Loucy (cell line): ENCODE results near the gene RBM15.

ENCODE experiments used
- H2AFZ ChIP-seq: fragments of 200-600 bp; sonication (generic); 2 replicates; pipeline ENCODE4 v1.6.0; 2016; ENCODE audit warnings: antibody characterized with exemption, mild to moderate bottlenecking, low read length, moderate library complexity
- H3F3A ChIP-seq: fragments of 200-600 bp; 2 replicates; pipeline ENCODE4 v1.6.0; 2016; ENCODE audit warnings: antibody characterized with exemption, low read depth, mild to moderate bottlenecking
- H3K27me3 ChIP-seq: fragments of 200-600 bp; sonication (generic); 2 replicates; pipeline ENCODE4 v1.6.1; 2014; ENCODE audit warnings: low read length, mild to moderate bottlenecking; ENCODE audit not compliant: insufficient read depth, poor library complexity, severe bottlenecking
- H3K36me3 ChIP-seq: fragments of 200-600 bp; sonication (generic); 2 replicates; pipeline ENCODE4 v1.6.1; 2016; ENCODE audit warnings: low read length; ENCODE audit not compliant: insufficient read depth
- H3K4me1 ChIP-seq: fragments of 200-600 bp; sonication (generic); 2 replicates; pipeline ENCODE4 v1.5.1; 2014; ENCODE audit warnings: low read length, mild to moderate bottlenecking; ENCODE audit not compliant: insufficient read depth, poor library complexity, severe bottlenecking
- H3K4me2 ChIP-seq: fragments of 200-600 bp; sonication (generic); 2 replicates; pipeline ENCODE4 v1.6.0; 2014; ENCODE audit warnings: antibody characterized with exemption, low read length, low read depth, mild to moderate bottlenecking; ENCODE audit not compliant: poor library complexity, severe bottlenecking
- H3K4me3 ChIP-seq: fragments of 200-600 bp; sonication (generic); 2 replicates; pipeline ENCODE4 v1.5.1; 2014; ENCODE audit warnings: low read length, mild to moderate bottlenecking, mixed read lengths; ENCODE audit not compliant: poor library complexity, severe bottlenecking
- H3K79me2 ChIP-seq: fragments of 200-600 bp; sonication (generic); 2 replicates; pipeline ENCODE4 v1.6.1; 2014; ENCODE audit warnings: low read length; ENCODE audit not compliant: insufficient read depth
- H3K9ac ChIP-seq: fragments of 200-600 bp; sonication (generic); 2 replicates; pipeline ENCODE4 v1.6.0; 2014; ENCODE audit warnings: mild to moderate bottlenecking, low read depth, low read length, moderate library complexity; ENCODE audit not compliant: poor library complexity, severe bottlenecking
- H3K9me2 ChIP-seq: fragments of 200-600 bp; sonication (generic); replicated peaks from 2 replicates; pipeline ENCODE4 v1.6.1; 2016; ENCODE audit warnings: low read depth, low read length, mixed read lengths
- H3K9me3 ChIP-seq: fragments of 200-600 bp; sonication (generic); 2 replicates; pipeline ENCODE4 v1.6.1; 2014; ENCODE audit warnings: mild to moderate bottlenecking, antibody characterized with exemption, low read length, low read depth; ENCODE audit not compliant: insufficient read depth
- H4K20me1 ChIP-seq: fragments of 200-600 bp; sonication (generic); 2 replicates; pipeline ENCODE4 v1.6.0; 2014; ENCODE audit warnings: antibody characterized with exemption, low read length, mild to moderate bottlenecking; ENCODE audit not compliant: insufficient read depth, poor library complexity, severe bottlenecking
- CTCF ChIP-seq: fragments of 200-600 bp; sonication (generic); conservative IDR thresholded peaks from 2 replicates; pipeline ENCODE4 v1.5.1; 2014; ENCODE audit warnings: mild to moderate bottlenecking, antibody characterized with exemption, low read length
- EZH2phosphoT487 ChIP-seq: fragments of 200-600 bp; IDR thresholded peaks from 2 replicates; pipeline ENCODE4 v1.6.1; 2018; ENCODE audit warnings: antibody characterized with exemption, mild to moderate bottlenecking, moderate library complexity, borderline replicate concordance

Gene RBM15

GRCh38 chr1:110385369-110385768, 46.2 kb downstream of the RBM15 start:
- Histone ChIP-seq H3K4me2 (no peak overlapping the region), H3K9me3 (no peaks in the 10 kb centered on the region), H3K36me3 (no peaks in the 10 kb centered on the region), H3K9ac (no peak overlapping the region), H3K4me3 (no peak overlapping the region), H3K4me1 (peaks cover 19% of the 10 kb centered on the region), H2AFZ (no peak overlapping the region), H4K20me1 (no peaks in the 10 kb centered on the region), H3F3A (peaks cover 10% of the 10 kb centered on the region), H3K79me2 (no peaks in the 10 kb centered on the region), H3K9me2 (no peaks in the 10 kb centered on the region), H3K27me3 (no peaks in the 10 kb centered on the region)
- no peak for TF ChIP-seq EZH2phosphoT487
- no peak for TF ChIP-seq CTCF

DNA sequence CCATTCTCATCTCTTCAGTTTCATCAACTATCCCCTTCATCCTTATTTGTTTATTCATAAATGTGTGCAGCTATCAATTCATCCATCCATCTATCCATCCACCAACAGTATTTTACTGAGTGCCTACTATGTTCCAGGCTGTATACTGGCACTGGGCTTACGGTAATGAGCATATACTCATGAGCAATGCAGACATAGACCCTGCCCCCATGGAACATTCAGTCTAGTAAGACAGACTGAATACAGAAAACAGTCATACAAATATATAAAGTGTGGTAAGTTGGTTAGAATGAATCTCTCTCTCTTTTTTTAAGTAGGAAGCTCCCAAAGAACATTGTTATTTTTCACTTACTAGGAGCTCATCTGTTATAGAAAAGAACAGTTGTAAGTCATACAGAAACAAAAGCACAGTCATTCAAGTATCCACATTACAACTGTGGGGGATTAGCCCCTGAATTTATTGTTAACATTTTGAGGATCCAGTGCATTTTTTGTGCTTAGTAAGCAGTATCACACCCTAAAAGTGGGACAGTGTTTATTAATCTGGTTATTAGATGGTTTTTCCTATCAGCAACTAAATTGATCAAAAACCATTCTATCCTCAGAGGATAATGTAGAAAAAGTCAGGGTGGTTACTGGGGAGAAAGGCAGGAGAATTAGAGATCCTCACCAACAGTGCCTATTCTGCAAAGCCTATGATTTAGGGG, 48.0 kb downstream of the RBM15 start:
- Histone ChIP-seq H3K27me3 (no peaks in the 10 kb centered on the region), H3K9me3 (no peaks in the 10 kb centered on the region), H3K4me1 (peaks cover 19% of the 10 kb centered on the region), H3K9me2 (no peaks in the 10 kb centered on the region), H4K20me1 (no peaks in the 10 kb centered on the region), H3K36me3 (no peaks in the 10 kb centered on the region), H2AFZ (no peak overlapping the region), H3K9ac (no peak overlapping the region), H3K4me2 (no peak overlapping the region), H3F3A (peaks cover 10% of the 10 kb centered on the region), H3K4me3 (no peak overlapping the region), H3K79me2 (no peaks in the 10 kb centered on the region)
- TF ChIP-seq CTCF (no peak), EZH2phosphoT487 (no peak)

DNA sequence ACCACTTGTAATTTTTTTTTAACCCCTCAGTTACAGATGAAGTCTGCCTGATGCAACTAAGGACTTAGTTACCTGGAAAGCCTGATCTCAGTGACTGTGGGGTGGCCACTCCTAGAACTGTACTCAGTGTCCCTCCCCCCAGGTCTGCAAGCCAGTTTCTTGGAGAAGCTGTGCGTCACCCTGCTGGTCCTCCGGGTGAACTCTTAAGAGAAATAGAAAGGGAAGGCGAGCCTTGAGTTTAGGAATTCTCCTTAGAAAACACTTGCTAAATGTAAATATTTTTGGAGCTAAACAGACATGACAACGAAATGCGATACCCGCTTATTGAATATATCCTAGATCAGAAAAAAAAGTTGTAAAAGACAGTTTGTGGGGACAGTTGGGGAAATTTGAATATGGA, 50.9 kb downstream of the RBM15 start:
- no peak overlapping the region for H3K4me2 ChIP-seq
- no peaks in the 10 kb centered on the region for H3K27me3 ChIP-seq
- H3K36me3 ChIP-seq = no peaks in the 10 kb centered on the region
- H3K79me2 ChIP-seq = no peaks in the 10 kb centered on the region
- no peak for TF ChIP-seq EZH2phosphoT487
- TF ChIP-seq CTCF = no peak
- no peak overlapping the region for H3K9ac ChIP-seq
- no peaks in the 10 kb centered on the region for H4K20me1 ChIP-seq
- H3K4me3 ChIP-seq = no peak overlapping the region
- H3K4me1 ChIP-seq = no peaks in the 10 kb centered on the region
- H3K9me3 ChIP-seq = no peaks in the 10 kb centered on the region
- H3F3A ChIP-seq = no peaks in the 10 kb centered on the region
- no peaks in the 10 kb centered on the region for H3K9me2 ChIP-seq
- no peak overlapping the region for H2AFZ ChIP-seq
